HG02571 (cell line): ENCODE measurements around the gene CCDC74A.
A peak's percentile ranks its signal among the peaks of the same experiment; 100 is the strongest.
"Not testable (repeated sequence)": the region's sequence is repeated elsewhere in the genome, so short reads cannot be mapped to it uniquely, and the experiment has no call there.

ENCODE experiments used
- ATAC-seq: cut with Tn5 transposase; IDR thresholded peaks from one replicate; pipeline ENCODE4 v1.9.1; 2021; ENCODE audit warnings: mild to moderate bottlenecking, moderate library complexity; ENCODE audit not compliant: unreplicated experiment

Gene CCDC74A

DNA sequence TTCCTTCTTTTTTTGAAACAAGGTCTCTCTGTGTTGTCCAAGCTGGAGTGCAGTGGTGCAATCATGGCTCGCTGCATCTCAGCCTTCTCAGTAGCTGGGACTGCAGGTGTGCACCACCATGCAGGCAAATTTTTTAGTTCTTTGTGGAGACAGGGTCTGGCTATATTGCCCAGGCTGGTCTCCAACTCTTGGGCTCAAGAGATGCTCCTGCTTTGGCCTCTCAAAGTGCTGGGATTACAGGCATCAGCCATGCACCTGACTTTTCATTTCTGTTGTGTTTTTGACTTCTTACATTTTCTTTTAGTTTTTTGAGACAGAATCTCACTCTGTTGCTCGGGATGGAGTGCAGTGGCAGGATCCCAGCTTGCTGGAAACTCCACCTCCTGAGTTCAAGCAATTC, 2.4 kb upstream of the CCDC74A start:
- ATAC-seq, result not testable (repeated sequence)

GRCh38 chr2:131528981-131529863, 1.5 kb downstream of the CCDC74A start:
- peak; percentile 63 for ATAC-seq

GRCh38 chr2:131529864-131530445, 2.3 kb downstream of the CCDC74A start:
- not testable (repeated sequence) for ATAC-seq

- not testable (repeated sequence) for ATAC-seq
These were observed 3.1 kb downstream of the CCDC74A start for GRCh38 chr2:131530626-131531344.

DNA sequence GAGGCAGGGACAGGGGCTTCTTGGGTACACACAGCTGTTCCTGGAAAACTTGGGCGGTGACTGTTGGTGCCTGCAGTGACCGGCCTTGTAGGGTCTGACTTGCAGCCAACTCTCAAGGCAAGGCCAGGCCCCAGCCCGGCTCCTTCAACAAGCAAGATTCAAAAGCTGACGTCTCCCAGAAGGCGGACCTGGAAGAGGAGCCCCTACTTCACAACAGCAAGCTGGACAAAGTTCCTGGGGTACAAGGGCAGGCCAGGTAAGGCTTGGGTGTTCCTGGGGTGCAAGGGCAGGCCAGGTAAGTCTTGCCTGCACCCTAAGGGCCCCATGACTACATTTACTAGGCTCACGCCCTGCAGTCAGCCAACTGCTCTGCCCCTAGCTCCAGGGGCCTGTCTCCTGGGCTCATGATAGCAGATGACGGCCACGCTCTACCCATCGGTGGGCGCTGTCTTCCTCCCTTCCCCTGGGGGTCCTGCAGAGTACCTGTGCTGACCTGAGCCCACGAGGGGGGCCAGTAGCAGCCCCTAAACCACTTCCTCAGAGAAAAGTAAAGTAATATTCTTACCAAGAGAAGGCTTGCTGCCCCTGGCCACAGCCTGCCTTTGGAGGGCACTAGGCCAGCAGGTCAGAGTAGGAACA, 4.0 kb downstream of the CCDC74A start:
- not testable (repeated sequence) for ATAC-seq

- ATAC-seq, result not testable (repeated sequence)
These were observed 5.3 kb downstream of the CCDC74A start for GRCh38 chr2:131532723-131533608.

GRCh38 chr2:131533609-131534316, 6.1 kb downstream of the CCDC74A start:
- not testable (repeated sequence) for ATAC-seq

DNA sequence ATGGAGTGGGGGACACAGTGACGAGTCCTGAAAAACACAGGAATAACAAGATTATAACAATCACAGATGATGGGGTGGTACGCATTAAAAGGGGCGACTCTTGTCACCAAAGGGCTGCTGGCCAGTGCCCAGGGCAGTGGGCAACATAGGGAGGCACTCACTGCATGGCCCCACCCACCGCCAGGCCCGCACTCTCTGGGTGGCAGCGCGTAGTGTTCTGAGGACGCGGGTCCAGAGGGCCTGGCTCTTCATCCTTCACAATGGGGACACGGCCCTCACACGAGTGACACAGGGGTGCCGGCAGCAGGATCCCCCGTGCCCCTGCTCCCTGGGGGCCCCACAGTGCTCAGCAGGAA, 6.6 kb downstream of the CCDC74A start:
- not testable (repeated sequence) for ATAC-seq

DNA sequence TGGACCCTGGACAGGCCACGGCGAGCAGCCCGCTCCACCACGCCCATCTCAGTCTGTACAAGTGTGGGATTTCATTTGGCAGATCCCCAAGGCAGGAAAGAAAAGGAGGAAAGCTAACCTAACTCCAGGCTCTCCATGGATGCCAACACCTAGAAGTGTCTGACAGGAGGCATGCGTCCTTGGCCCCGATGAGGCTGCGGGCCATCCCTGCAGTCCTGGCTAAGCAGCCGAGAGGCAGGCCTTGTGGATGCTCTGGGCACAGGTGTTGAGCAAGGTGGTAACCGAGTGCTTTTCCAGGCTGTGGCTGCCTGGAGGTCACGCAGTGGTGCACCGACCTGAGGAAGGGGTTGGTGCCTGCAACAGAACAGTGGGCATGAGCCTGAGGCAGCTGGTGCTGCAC, 7.3 kb downstream of the CCDC74A start:
- not testable (repeated sequence) for ATAC-seq

DNA sequence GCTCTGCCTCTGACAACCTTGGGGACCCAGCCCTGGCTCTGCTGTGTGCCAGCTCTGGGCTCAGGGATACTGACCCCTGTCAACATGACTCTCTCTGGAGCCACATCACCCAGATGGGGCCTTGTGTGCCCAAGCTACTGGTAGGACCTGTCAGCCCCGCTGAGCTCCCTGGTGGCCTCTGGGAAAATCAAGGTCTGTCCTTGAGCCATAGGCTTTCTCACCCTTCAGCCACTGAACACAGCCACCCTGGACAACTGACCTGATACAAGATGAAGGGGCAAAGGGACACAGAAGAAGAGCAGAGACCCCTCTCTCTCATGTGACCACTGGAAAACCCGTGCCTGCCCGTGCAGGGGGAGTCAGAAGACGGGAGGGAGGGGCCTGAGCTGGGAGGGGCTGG, 7.8 kb downstream of the CCDC74A start:
- no peak for ATAC-seq

DNA sequence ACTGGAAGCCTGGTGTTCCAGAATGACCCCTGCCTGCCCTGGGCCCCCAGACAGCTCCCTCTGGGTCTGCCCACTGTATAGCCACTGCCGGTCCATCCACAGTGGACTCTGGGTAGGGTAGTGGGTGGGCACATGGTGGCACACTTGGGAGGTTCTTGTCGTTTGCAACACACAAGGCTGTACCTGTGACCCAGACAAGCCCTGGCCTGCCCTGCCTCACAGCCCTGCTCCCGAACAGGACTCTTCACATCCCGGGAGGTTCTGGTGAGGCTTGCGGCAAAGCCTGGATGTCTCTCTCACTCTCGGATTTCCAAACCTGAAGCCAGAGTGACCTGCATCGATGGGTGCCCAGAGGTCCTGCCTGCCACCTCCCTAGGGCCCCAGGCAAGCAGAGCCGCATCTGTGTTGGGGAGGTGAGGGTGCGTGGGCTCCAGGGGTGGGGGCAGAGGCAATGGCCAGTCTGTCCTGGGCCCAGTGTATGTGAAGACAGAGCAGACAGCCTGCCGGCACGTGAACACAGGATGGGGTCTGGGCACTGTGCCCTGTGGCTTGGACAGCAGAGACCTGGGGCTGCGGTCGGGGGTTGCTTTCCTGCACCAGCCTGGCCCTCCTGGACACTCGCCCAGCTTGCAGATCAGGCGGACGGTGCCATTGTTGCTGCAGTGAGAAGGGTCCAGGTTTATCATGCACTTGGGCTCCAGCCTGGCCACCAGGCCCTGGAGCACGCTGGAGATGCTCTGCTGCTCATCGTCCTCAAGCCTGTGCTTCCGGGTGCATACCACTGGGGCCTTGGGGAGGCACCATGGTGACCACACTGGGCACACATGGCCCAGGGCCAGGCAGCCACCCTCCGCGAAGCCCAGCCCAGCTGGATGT, 8.5 kb downstream of the CCDC74A start:
- ATAC-seq, result not testable (repeated sequence)

DNA sequence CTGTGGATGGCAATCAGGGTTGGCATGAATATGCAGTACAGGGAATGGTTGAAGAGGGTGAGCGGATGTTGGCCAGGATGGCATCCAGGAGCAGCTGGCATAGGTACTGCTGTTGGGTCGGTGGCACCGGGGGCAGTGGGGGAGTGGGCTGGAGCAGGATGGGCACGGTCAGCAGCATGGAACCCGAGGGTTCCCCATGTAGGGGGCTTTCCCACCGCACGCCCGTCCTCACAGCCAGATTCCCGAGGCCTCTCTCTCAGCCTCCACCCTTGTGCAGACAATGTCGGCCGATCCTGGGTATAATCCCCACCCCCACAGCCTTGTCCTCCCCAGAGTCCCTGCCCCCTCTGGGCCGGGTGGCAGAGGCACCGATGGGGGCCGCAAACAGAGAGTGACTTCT, 9.2 kb downstream of the CCDC74A start:
- ATAC-seq, result not testable (repeated sequence)

GRCh38 chr2:131538856-131539255, 11.2 kb downstream of the CCDC74A start:
- ATAC-seq, result not testable (repeated sequence)

DNA sequence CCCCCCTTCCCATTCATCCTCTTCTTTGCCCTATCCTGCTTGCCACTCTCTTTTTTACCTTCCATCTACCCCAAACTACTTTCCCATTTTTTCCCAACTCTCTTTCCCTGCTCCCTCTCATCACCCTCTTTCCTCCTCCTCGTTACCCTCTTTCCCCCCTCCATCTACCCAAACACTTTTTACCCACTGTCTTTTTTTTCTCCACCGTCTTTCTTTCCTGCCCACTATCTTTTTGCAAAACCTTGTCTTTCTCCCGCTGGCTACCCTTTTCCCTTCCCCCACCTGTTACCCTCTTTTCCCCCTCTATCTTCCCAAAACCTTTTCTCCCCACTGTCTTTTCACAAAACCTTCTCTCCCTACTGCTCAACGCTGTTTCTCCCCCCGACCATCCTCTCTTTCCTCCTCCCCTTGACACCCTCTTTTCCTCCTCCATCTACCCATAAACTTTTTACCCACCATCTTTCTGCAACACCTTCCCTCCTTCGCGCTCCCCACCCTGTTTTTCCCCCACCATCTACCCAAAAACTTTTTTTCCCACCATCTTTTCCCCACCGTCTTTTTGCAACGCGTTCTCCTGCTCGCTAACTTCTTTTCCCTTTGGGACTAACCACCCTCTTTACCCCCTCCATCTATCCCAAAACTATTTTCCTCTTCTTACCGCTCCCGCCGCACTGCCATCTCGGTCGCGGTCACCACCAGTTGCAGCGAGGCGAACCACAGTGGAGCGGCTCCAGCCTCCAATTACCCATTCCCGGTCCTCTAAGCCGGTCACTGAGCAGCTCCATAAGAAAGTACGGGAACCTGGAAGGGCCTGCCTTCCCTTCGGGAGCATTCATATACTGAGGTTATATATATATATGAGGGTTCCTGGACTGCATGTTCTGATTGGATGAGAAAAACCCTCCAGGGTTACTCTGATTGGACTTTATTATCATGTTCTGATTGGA, 15.0 kb downstream of the CCDC74A start:
- ATAC-seq, result no peak

DNA sequence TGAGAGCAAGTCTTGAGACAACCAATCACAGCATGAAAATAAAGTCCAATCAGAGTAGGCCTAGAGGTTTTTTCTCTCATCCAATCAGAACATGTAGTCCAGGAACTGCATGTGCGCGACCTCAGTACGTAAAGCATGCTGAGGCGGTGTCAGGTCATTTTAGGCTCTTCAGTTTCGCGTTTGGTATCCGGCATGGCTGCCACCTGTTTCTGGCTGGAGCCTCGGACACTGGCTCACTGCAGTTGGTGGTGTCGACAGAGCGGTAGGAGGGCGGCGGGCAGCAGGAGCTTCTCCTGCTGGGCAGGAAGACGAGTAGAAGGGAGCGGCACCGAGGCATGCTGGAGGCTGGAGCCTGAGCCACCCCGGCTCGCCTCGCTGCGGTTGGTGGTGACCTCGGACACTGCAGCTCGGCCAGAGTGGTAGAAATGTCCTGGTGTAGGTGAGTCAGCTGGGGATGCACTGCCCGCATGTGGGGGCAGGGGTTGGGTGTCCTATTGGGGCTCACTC, 15.8 kb downstream of the CCDC74A start:
- ATAC-seq, result no peak

DNA sequence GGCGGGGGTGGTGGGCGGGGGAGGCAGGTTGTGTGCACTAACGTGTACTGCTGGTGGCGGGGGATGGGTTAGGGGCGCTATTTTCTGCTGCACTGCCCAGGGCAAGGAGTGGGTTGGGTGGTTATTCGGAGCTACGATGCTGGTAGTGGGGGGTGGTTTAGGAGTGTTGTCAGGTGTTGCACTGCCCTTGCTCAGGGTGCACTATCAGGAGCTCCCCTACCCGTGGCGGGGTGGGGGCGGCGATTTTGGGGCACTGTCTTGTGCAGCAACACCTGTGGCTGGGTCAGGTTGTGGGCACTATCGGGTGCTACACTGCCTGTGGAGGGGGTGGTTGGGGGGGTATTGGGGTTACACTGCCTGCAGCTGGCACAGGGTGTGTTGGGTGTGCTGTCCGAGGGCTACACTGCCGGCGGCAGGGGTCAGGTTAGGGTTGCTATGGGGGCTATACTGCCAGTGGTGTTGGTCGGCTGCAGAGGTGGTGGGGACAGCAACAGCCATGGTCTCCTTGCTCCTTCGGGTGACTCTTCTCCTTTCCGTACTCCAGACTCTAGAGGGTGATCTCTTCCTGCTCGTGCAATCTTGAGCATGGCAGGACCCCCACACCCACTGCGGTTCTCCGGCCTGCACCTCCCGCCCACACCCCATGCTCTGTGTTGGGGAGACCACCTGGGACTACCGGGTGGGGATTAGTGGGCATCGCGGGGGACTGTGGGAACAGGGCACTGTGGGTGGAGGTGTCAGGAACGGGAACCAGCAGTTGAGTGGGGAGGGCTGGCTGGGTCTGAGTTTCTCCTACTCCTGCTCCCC, 16.5 kb downstream of the CCDC74A start:
- ATAC-seq, result not testable (repeated sequence)

DNA sequence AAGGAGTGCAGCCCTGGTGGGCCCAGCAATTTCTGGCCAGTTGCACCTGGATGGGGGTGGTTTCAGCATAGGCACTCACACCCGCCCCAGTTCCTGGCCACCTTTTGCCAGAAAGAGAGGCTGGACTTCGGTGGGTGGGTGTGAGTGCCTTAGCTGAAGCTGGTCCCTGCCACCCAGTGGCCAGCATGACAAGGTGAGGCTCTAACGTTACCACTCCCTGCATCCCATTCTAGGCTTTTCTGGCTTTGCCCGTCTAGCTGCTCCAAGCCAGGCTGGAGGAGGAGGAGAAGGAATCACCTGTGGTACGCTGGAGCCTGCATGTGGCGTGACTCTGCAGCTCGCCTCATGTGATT, 17.1 kb downstream of the CCDC74A start:
- ATAC-seq, result not testable (repeated sequence)
